ENCODE data around the gene TBX4. TPM values are rescaled to one million over a fixed set of nuclear protein-coding genes. Genes with fewer than 3 reads are reported as not detected.
A peak's percentile ranks its signal among the peaks of the same experiment; 100 is the strongest.

The TBX4 gene
- total and polyA plus RNA-seq, 2 of the 13 experiments (the other 11 are each of a cell fraction or from before 2014, with no cell fraction given), result 0.11 to 1.1 TPM

- H4K20me1 ChIP-seq (ENCODE audit: insufficient read depth, low read length), result no peaks in the 10 kb centered on the region
- no peaks in the 10 kb centered on the region for H3K36me3 ChIP-seq (replicated peaks in 1 of 2; ENCODE audit: control insufficient read depth in 1 of 2, insufficient read depth in 2 of 2, low read length in 2 of 2)
- H3K4me2 ChIP-seq (ENCODE audit: low read depth, low read length), result peak overlapping the region; percentile 91
- H3K79me2 ChIP-seq (ENCODE audit: insufficient read depth, low read length), result no peaks in the 10 kb centered on the region
- no peak overlapping the region for H3K27ac ChIP-seq (ENCODE audit: extremely low read length, insufficient read depth, low read length)
- peak overlapping the region in 2 of 3 experiments; percentile 77 to 86; a peak in 3 of 6 replicates for H3K4me3 ChIP-seq (replicated peaks in 1 of 3; ENCODE audit: insufficient read depth in 1 of 3, low read depth in 2 of 3, low read length in 3 of 3)
- intact Hi-C loops (cut with micrococcal nuclease; ENCODE audit: unreplicated experiment), result loop anchor here (1.0 to 5.0 kb wide), 5 partner anchors 140 to 426 kb away; no protein-coding TSS in a partner anchor
- ATAC-seq (no peak), DNase-seq (ENCODE audit: low spot score) (no peak), FAIRE-seq (no peak)
- H3K27me3 ChIP-seq (ENCODE audit: control insufficient read depth in 1 of 2, insufficient read depth in 2 of 2, low read length in 2 of 2), result no peaks in the 10 kb centered on the region
- in situ Hi-C loops (cut with HindIII; ENCODE audit: extremely low pct_ligation_motif_present, low pct_unique_long_range_greater_than_20kb), result loop anchor here (5.0 to 10.0 kb wide), 2 partner anchors 171 to 423 kb away; no protein-coding TSS in a partner anchor
- no peak overlapping the region for H2AFZ ChIP-seq (ENCODE audit: low read length)
- H3K4me1 ChIP-seq (ENCODE audit: insufficient read depth, low read length), result peaks cover 68% of the 10 kb centered on the region
- no peaks in the 10 kb centered on the region for H3K9me3 ChIP-seq (ENCODE audit: low read length)
- POLR2A ChIA-PET, result interaction anchor here (1.2 to 3.7 kb wide), 9 partner anchors 12 to 307 kb away, joined by 3 to 34 read pairs (median 11); partner anchors contain the start of gene TBX2
- WGBS (ENCODE audit: low lambda C conversion rate), result 96% methylated on average over 75 of the region's 75 CpGs
- H3K9ac ChIP-seq (ENCODE audit: insufficient read depth, low read depth, low read length), result peak overlapping the region; percentile 73
- CTCF ChIA-PET (ENCODE audit: low intra/inter-chr PET ratio, low total read pairs), result interaction anchor here (1.2 to 2.9 kb wide), 6 partner anchors 11 to 425 kb away, joined by 3 to 52 read pairs (median 17); no protein-coding TSS in a partner anchor
- BruUV-seq (replicated peaks), result no TSS peak
- TF ChIP-seq HNF4G (IDR thresholded peaks at IDR 0.05; ENCODE audit: borderline replicate concordance, low read depth, low read length) (no peak), HNF4G (CRISPR knock-in tag; IDR thresholded peaks at IDR 0.05; ENCODE audit: borderline replicate concordance, low read depth) (no peak), ZNF572 (CRISPR knock-in tag; IDR thresholded peaks at IDR 0.05) (no peak), HNRNPK (IDR thresholded peaks at IDR 0.05; ENCODE audit: low read depth, low read length, poor library complexity, severe bottlenecking) (peak; percentile 27), POLR2G (IDR thresholded peaks at IDR 0.05; ENCODE audit: low read depth, low read length) (no peak), ATF7-NPFF (CRISPR knock-in tag; IDR thresholded peaks at IDR 0.05; ENCODE audit: low read depth) (0 out of 2 replicates have a peak, but pooled peaks have one; percentile 25), POLR2AphosphoS2 (IDR thresholded peaks at IDR 0.05; ENCODE audit: low read depth, low read length) (no peak), SP4 (CRISPR knock-in tag; IDR thresholded peaks at IDR 0.05) (no peak), ZBTB7A (CRISPR knock-in tag; IDR thresholded peaks at IDR 0.05) (no peak), HCFC1 (IDR thresholded peaks at IDR 0.05; ENCODE audit: low read depth, low read length) (no peak), FUBP1 (CRISPR knock-in tag; IDR thresholded peaks at IDR 0.05; ENCODE audit: borderline replicate concordance) (no peak), ZNF124 (CRISPR knock-in tag; IDR thresholded peaks at IDR 0.05) (no peak), PAWR (CRISPR knock-in tag; IDR thresholded peaks at IDR 0.05; ENCODE audit: borderline replicate concordance) (no peak), RERE (CRISPR knock-in tag; IDR thresholded peaks at IDR 0.05; ENCODE audit: low read depth) (no peak)
These were observed 40.7 kb upstream of the TBX4 start for GRCh38 chr17:61411261-61412142.

Measured in HepG2 (cell line).